Measurements from ENCODE around the gene NF1. TPM values are rescaled to one million over a fixed set of nuclear protein-coding genes. Genes with fewer than 3 reads are reported as not detected.
"Not testable (repeated sequence)": the region's sequence is repeated elsewhere in the genome, so short reads cannot be mapped to it uniquely, and the experiment has no call there.

The NF1 gene
- total RNA-seq, 1 experiment from 2014 or later = 57.0 TPM

GRCh38 chr17:31374503-31374902, 279.7 kb downstream of the NF1 start:
- peaks cover 25% of the 10 kb centered on the region for H3K4me1 ChIP-seq
- H3K4me3 ChIP-seq = no peak overlapping the region
- H3K36me3 ChIP-seq = peaks cover 21% of the 10 kb centered on the region; the same call in 1 of the 2 replicates
- H3K27ac ChIP-seq = no peak overlapping the region
- H3K27me3 ChIP-seq = no peaks in the 10 kb centered on the region
- H3K9me3 ChIP-seq (replicated peaks) = no peaks in the 10 kb centered on the region
- DNase-seq = no peak

GRCh38 chr17:31378638-31379037, 283.9 kb downstream of the NF1 start:
- Histone ChIP-seq H3K36me3 (peaks cover 13% of the 10 kb centered on the region; the same call in 1 of the 2 replicates), H3K4me3 (no peak overlapping the region), H3K27ac (no peak overlapping the region), H3K9me3 (replicated peaks) (no peaks in the 10 kb centered on the region), H3K4me1 (no peaks in the 10 kb centered on the region), H3K27me3 (no peaks in the 10 kb centered on the region)
- no peak for DNase-seq

- Histone ChIP-seq H3K27me3 (no peaks in the 10 kb centered on the region), H3K4me3 (no peak overlapping the region), H3K27ac (no peak overlapping the region), H3K36me3 (peaks cover 7% of the 10 kb centered on the region; the same call in 1 of the 2 replicates), H3K9me3 (replicated peaks) (no peaks in the 10 kb centered on the region), H3K4me1 (no peaks in the 10 kb centered on the region)
- DNase-seq = no peak
Measured at GRCh38 chr17:31379597-31380205, 284.9 kb downstream of the NF1 start.

GRCh38 chr17:31381165-31381668, 286.4 kb downstream of the NF1 start:
- Histone ChIP-seq H3K9me3 (replicated peaks) (no peaks in the 10 kb centered on the region), H3K36me3 (no peaks in the 10 kb centered on the region; the same call in 1 of the 2 replicates), H3K27me3 (no peaks in the 10 kb centered on the region), H3K27ac (no peak overlapping the region), H3K4me3 (no peak overlapping the region), H3K4me1 (no peaks in the 10 kb centered on the region)
- DNase-seq = no peak

- DNase-seq; H3K27ac ChIP-seq; H3K9me3 ChIP-seq (replicated peaks); H3K27me3 ChIP-seq; H3K4me3 ChIP-seq; H3K4me1 ChIP-seq; H3K36me3 ChIP-seq: not testable (repeated sequence)
Measured at GRCh38 chr17:31382668-31383275, 288.0 kb downstream of the NF1 start.

GRCh38 chr17:31383488-31383887, 288.7 kb downstream of the NF1 start:
- not testable (repeated sequence) for H3K27me3 ChIP-seq; DNase-seq; H3K27ac ChIP-seq; H3K4me1 ChIP-seq; H3K4me3 ChIP-seq; H3K36me3 ChIP-seq; H3K9me3 ChIP-seq (replicated peaks)

GRCh38 chr17:31385428-31386285, 290.9 kb downstream of the NF1 start:
- Histone ChIP-seq H3K9me3 (replicated peaks) (no peaks in the 10 kb centered on the region), H3K27me3 (no peaks in the 10 kb centered on the region), H3K27ac (no peak overlapping the region), H3K36me3 (no peaks in the 10 kb centered on the region), H3K4me1 (no peaks in the 10 kb centered on the region), H3K4me3 (no peak overlapping the region)
- peak in 1 of 2 experiments; percentile 32 for DNase-seq

GRCh38 chr17:31386542-31387075, 291.8 kb downstream of the NF1 start:
- Histone ChIP-seq H3K4me1 (no peaks in the 10 kb centered on the region), H3K27me3 (no peaks in the 10 kb centered on the region), H3K9me3 (replicated peaks) (no peaks in the 10 kb centered on the region), H3K4me3 (no peak overlapping the region), H3K27ac (no peak overlapping the region), H3K36me3 (no peaks in the 10 kb centered on the region)
- no peak for DNase-seq

- no peak for DNase-seq
- Histone ChIP-seq H3K36me3 (no peaks in the 10 kb centered on the region), H3K4me1 (no peaks in the 10 kb centered on the region), H3K27ac (no peak overlapping the region), H3K9me3 (replicated peaks) (no peaks in the 10 kb centered on the region), H3K27me3 (no peaks in the 10 kb centered on the region), H3K4me3 (no peak overlapping the region)
Measured at GRCh38 chr17:31387438-31387837, 292.7 kb downstream of the NF1 start.

GRCh38 chr17:31388351-31388750, 293.6 kb downstream of the NF1 start:
- no peak for DNase-seq
- Histone ChIP-seq H3K4me1 (no peaks in the 10 kb centered on the region), H3K9me3 (replicated peaks) (no peaks in the 10 kb centered on the region), H3K27me3 (no peaks in the 10 kb centered on the region), H3K27ac (no peak overlapping the region), H3K36me3 (no peaks in the 10 kb centered on the region), H3K4me3 (no peak overlapping the region)

GRCh38 chr17:31388770-31389656, 294.2 kb downstream of the NF1 start:
- no peak overlapping the region for H3K4me3 ChIP-seq
- no peaks in the 10 kb centered on the region for H3K27me3 ChIP-seq
- DNase-seq = peak; percentile 33 to 55

GRCh38 chr17:31389657-31390381, 295.0 kb downstream of the NF1 start:
- DNase-seq = no peak

More at GRCh38 chr17:31388770-31389656, 294.2 kb downstream of the NF1 start:
- Histone ChIP-seq H3K27ac (no peak overlapping the region), H3K9me3 (replicated peaks) (no peaks in the 10 kb centered on the region), H3K4me1 (no peaks in the 10 kb centered on the region), H3K36me3 (no peaks in the 10 kb centered on the region)

GRCh38 chr17:31390426-31390747, 295.6 kb downstream of the NF1 start:
- H3K4me1 ChIP-seq = no peaks in the 10 kb centered on the region
- H3K4me3 ChIP-seq = no peak overlapping the region
- no peak for DNase-seq
- no peaks in the 10 kb centered on the region for H3K36me3 ChIP-seq
- no peak overlapping the region for H3K27ac ChIP-seq
- no peaks in the 10 kb centered on the region for H3K27me3 ChIP-seq
- no peaks in the 10 kb centered on the region for H3K9me3 ChIP-seq (replicated peaks)

More at GRCh38 chr17:31389657-31390381, 295.0 kb downstream of the NF1 start:
- no peaks in the 10 kb centered on the region for H3K36me3 ChIP-seq
- H3K4me3 ChIP-seq = no peak overlapping the region
- H3K4me1 ChIP-seq = no peaks in the 10 kb centered on the region
- H3K27ac ChIP-seq = no peak overlapping the region
- no peaks in the 10 kb centered on the region for H3K9me3 ChIP-seq (replicated peaks)
- no peaks in the 10 kb centered on the region for H3K27me3 ChIP-seq

Measured in SJCRH30 (cell line).